Effector memory CD4-positive, alpha-beta T cell (primary cell): ENCODE data around the gene ARF3.
A peak's percentile ranks its signal among the peaks of the same experiment; 100 is the strongest.

ENCODE experiments used
- DNase-seq, 3 donors: peaks; one replicate each; pipeline ENCODE4 v3.0.0-alpha.2; 2020
- H3K27ac ChIP-seq: 2 replicates; pipeline ENCODE4 v1.7.0; 2013; ENCODE audit warnings: mild to moderate bottlenecking, low read length, moderate library complexity; ENCODE audit not compliant: insufficient read depth, poor library complexity, severe bottlenecking
- H3K27me3 ChIP-seq: replicated peaks from 2 replicates; pipeline ENCODE4 v1.7.0; 2013; ENCODE audit warnings: mild to moderate bottlenecking, low read length; ENCODE audit not compliant: insufficient read depth, control insufficient read depth, poor library complexity, severe bottlenecking
- H3K36me3 ChIP-seq: 2 replicates; pipeline ENCODE4 v1.7.0; 2013; ENCODE audit warnings: mild to moderate bottlenecking, low read length, moderate library complexity; ENCODE audit not compliant: control insufficient read depth, insufficient read depth
- H3K4me1 ChIP-seq: 2 replicates; pipeline ENCODE4 v1.7.0; 2013; ENCODE audit warnings: low read length, mild to moderate bottlenecking; ENCODE audit not compliant: control insufficient read depth, insufficient read depth, poor library complexity, severe bottlenecking
- H3K4me3 ChIP-seq: 2 replicates; pipeline ENCODE4 v1.7.0; 2013; ENCODE audit warnings: low read length, low read depth, mild to moderate bottlenecking; ENCODE audit not compliant: insufficient read depth, poor library complexity, severe bottlenecking
- H3K9me3 ChIP-seq: 2 replicates; pipeline ENCODE4 v1.7.0; 2013; ENCODE audit warnings: mild to moderate bottlenecking, low read length, moderate library complexity; ENCODE audit not compliant: control insufficient read depth

The ARF3 gene

DNA sequence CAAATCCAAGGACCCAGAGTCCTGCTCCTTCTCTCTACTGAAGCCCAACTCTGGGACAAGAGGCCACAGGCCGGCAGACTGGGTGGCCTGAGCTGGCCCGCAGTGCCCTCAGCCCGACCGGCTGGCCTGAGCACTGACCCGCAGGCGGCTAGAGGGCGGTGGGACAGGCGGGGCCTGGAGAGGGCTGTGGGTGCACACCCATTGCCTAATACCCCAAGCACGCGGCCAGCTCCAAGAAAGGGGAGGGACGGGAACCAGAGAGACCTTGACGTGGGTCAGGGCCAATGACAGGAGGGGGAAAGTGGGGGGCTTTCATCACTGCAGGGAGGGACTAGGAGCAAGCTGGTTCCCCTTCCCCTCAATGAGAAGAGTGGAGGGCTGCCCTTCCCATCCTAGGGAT, 16.2 kb upstream of the ARF3 start:
- Histone ChIP-seq H3K9me3 (no peaks in the 10 kb centered on the region), H3K36me3 (no peaks in the 10 kb centered on the region), H3K4me1 (peaks cover 45% of the 10 kb centered on the region), H3K4me3 (no peak overlapping the region), H3K27ac (no peak overlapping the region), H3K27me3 (peaks cover 37% of the 10 kb centered on the region)
- DNase-seq, result no peak

DNA sequence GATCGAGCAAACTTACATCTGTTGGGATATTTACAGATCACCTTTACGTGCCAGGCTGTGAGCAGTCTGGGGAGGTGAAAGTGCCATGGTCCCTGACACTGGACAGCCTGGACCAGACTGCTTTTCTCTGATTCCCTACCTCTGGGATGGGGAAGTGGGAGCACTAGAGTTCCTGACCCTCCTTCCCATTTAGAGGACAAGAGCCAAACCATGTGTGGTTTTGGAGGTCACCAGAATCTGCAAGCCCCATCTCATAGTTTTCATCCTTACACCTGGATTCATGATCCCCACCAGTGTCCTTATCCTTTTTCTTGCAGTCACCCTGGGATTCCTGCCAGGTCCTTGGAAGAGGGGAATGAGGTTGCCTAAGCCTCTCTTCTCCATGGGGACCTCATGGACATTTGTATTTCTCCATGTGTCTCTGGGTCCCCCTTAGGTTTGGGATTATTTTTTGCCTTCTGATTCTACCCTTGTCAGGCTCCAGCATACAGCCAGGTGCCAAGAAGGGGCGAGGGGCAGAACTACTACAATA, 15.7 kb upstream of the ARF3 start:
- Histone ChIP-seq H3K4me1 (peaks cover 40% of the 10 kb centered on the region), H3K27me3 (peaks cover 36% of the 10 kb centered on the region), H3K27ac (no peak overlapping the region), H3K9me3 (no peaks in the 10 kb centered on the region), H3K36me3 (no peaks in the 10 kb centered on the region), H3K4me3 (no peak overlapping the region)
- DNase-seq, result no peak

DNA sequence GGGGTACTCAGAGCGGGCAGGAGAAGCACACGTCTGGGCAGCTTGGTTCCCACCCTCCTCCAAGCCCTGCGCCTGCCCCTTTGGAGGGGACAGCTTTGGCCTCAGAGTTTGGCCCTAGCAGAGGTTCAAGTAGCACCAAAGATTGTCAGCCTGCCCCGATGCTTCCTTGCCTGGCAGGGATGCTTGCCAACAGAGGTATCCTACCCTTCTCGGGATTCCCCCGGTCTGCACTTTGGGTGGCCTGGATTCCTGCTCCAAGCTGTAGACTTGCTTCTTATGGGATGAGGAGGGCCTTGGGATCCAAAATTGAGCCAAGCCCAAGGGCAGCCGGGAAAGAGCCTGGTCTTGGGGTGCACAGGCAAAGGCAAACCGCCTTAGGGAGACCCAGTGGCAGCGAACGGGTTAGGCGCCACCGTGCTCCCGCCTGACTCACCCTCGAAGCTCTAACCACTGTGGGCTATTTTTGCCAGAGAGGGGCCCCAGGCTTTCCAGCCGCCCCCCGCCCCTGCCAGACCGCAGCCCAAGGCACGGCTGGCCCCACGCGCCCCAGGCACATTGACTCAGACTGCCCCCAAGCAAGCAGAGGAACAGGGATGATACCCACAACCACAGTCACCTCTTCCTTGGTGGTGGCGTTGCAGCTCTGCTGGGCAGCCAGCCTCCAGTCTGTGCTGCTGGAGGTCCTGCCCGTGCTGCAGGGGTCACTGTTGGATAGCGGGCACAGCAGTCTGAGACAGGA, 15.1 kb upstream of the ARF3 start:
- H3K36me3 ChIP-seq, result no peaks in the 10 kb centered on the region
- no peak overlapping the region for H3K4me3 ChIP-seq
- H3K4me1 ChIP-seq, result peaks cover 36% of the 10 kb centered on the region
- no peak overlapping the region for H3K27ac ChIP-seq
- no peaks in the 10 kb centered on the region for H3K9me3 ChIP-seq
- DNase-seq, result no peak
- H3K27me3 ChIP-seq, result peaks cover 36% of the 10 kb centered on the region

DNA sequence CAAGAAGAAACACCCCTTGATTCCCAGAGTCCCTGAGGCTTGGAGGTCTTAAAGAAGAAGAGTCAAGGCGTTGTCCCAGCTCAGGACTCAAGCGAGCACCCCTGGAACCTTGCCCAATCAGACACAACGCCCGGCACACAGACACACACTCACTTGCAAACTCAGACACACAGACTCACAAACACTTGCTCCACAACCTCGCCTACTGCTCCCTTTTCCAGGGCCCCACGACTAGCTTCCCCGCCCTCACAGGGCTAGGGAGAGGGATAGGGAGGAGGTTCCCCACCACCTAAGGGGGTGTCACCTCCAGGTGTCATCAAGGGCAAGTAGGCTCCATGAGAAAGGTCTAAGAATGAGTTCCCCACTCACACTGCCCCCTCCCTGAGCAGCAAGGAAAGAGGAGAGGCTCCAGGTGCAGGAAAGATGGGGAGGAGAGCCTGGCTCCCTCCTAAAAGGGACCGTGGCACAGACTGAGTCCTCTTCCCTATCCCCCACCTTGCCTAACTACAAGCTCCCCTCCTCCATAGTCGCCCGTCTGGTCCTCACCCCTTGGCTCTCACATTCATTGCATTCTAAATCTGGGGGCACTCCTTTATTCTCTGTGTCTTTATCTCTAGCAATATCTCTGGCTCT, 13.5 kb upstream of the ARF3 start:
- DNase-seq, result no peak
- Histone ChIP-seq H3K27me3 (peaks cover 36% of the 10 kb centered on the region), H3K4me3 (peak overlapping the region; percentile 8)

DNA sequence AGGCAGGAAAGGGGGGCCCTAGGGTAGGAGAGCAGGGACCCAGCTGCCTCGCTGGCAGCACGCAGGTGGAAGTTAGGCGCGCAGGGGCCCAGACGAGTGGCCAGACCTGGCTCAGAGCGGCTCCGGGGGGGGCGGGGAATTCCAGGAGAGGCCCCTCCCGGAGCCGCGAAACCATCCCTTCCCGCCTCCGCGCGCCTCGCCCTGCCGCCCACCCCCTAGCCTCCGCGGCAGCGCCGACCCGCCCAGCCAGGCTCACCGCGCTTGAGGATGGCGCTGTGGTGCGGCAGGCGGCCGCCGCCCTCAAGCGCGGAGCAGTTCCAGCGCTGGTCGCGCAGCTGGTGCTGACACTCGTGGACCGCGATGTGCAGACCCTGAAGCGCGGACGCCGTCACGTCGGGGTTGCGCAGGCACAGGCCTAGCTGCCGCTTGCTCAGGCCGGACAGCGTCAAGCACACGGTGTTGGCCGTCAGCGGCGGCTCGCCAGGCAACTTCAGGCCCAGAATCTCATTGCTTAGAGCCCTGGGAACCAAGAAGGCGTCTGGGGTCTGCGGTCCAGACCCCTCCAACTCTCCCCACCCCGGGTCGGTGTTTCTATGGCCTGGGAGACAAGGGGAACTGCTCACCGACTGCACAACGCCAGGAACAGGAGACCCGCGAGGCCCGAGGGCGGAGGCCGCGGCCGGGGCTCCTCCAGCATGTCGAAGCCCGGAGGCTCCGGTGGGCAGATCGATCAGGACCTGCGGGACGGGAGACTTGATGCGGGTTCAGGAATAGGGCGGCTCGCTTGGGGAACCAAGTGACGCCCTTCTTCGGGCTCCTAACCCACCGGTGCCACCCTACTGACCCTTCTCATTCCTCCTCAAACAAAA, 12.8 kb upstream of the ARF3 start:
- Histone ChIP-seq H3K9me3 (no peaks in the 10 kb centered on the region), H3K4me1 (peaks cover 36% of the 10 kb centered on the region), H3K4me3 (peak overlapping the region; percentile 39), H3K27ac (no peak overlapping the region), H3K27me3 (peaks cover 36% of the 10 kb centered on the region), H3K36me3 (no peaks in the 10 kb centered on the region)
- DNase-seq, result peak; percentile 24 to 35 (median 30)

More for the DNA sequence above, 13.5 kb upstream of the ARF3 start:
- peaks cover 36% of the 10 kb centered on the region for H3K4me1 ChIP-seq
- H3K9me3 ChIP-seq, result no peaks in the 10 kb centered on the region
- H3K27ac ChIP-seq, result no peak overlapping the region
- no peaks in the 10 kb centered on the region for H3K36me3 ChIP-seq

DNA sequence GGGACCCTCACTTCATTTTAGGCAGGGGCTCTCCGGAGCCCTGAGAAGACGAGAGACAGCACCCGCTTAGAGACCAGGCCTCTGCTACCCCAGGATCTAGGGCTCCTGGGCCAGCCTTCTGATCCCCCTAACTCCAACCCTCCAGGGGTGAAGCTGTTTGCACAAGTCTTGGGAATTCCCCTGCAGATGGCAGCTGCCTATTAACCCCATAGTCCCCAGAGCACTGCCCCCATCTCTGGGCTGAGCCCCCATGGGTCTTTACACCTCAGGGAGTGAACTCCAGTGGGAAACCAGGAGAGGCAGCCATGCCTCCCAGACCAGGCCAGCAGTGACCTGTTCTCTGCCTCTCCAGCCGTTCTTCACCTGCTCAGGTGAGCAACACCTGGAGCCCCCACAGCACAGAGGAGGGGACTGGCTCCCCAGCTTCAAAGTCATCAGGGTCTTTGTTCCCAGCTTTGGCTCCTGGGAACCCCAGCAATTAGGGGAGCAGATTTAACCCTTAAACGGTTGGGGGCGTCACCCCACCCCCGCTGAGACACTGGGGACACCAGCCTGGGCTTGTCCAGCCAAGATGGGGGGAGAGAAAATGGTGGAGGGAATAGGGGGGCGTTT, 12.0 kb upstream of the ARF3 start:
- Histone ChIP-seq H3K9me3 (no peaks in the 10 kb centered on the region), H3K4me1 (peaks cover 36% of the 10 kb centered on the region), H3K27ac (no peak overlapping the region), H3K27me3 (peaks cover 34% of the 10 kb centered on the region), H3K4me3 (peak overlapping the region; percentile 39), H3K36me3 (no peaks in the 10 kb centered on the region)
- DNase-seq, result no peak

DNA sequence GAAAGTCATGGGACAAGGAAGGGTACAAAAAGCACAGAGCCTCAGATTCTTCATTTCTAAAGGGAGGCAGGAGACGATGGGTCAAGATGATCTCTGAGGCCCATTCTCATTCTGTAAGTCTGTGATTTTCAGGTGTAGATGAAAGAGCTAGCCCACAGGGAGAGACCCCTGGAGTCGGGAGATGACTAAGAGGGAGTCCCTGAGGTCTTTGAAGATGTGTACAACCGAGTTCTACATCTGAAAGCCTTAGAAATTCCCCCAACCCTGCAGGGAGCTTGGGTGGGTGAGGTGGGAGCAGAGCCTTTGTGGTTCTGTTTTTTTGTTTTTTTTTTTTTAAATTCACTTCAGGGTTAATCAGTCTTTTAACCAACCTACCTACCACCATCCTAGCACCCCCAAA, 11.2 kb upstream of the ARF3 start:
- H3K36me3 ChIP-seq, result no peaks in the 10 kb centered on the region
- peaks cover 26% of the 10 kb centered on the region for H3K27me3 ChIP-seq
- no peaks in the 10 kb centered on the region for H3K9me3 ChIP-seq
- peaks cover 36% of the 10 kb centered on the region for H3K4me1 ChIP-seq
- no peak for DNase-seq
- no peak overlapping the region for H3K27ac ChIP-seq
- H3K4me3 ChIP-seq, result no peak overlapping the region

DNA sequence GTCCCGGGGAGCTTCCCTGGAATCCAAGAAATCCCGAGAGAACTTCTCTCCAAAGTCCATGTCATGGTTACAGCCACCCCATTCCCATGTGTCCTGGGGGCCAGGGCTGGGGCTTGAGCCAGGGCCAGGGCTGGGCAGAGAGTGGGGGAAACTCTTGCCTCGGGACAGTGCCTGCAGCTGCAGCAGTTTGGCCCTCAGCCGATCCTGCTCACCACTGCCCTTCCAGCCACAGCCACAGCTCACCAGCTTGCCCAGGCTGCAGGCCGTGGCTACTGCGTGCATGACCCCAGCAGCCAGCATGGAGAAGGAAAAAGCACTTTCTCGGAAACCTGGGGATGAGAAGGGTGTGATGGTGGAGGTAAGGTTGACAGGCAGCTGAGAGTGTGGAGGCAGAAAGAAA, 10.7 kb upstream of the ARF3 start:
- no peaks in the 10 kb centered on the region for H3K9me3 ChIP-seq
- no peak for DNase-seq
- no peak overlapping the region for H3K4me3 ChIP-seq
- H3K36me3 ChIP-seq, result no peaks in the 10 kb centered on the region
- H3K27ac ChIP-seq, result no peak overlapping the region
- H3K4me1 ChIP-seq, result peaks cover 36% of the 10 kb centered on the region
- peaks cover 22% of the 10 kb centered on the region for H3K27me3 ChIP-seq

DNA sequence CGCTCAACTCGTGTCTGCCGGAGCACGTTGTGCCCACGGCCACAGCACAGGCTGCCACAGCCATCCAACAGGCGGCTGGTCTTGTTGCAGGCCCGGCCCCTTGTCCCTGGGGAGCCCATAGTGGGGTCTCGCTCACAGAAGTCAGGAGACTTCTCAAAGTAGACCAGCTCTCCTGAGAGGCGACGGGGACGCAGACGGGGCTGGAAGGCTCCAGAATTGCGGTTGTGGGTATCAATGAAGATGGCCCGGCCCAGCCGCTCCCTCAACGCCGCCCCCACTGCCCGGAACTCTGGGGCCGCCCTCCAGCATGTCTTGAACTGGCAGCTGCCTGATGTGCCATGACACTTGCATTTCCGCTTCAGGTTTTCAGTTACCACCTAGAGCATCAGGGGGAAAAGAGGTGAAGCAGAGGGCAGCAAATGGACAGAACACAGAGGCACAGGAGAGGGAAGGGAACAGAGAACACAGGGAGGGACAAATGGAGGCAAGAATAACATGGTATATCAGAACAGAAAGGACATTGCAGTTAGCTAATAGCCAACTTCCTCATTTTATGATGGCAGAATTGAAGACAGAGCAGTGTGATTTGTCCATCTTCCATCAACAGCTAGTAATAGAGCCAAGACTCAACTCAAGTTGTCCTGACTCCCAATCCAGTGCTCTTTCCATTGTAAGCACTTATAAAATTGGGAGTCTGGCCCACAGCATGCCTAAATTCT, 9.0 kb upstream of the ARF3 start:
- H3K27ac ChIP-seq, result no peak overlapping the region
- H3K4me3 ChIP-seq, result no peak overlapping the region
- DNase-seq, result no peak
- peaks cover 24% of the 10 kb centered on the region for H3K4me1 ChIP-seq
- peaks cover 7% of the 10 kb centered on the region for H3K27me3 ChIP-seq
- H3K36me3 ChIP-seq, result no peaks in the 10 kb centered on the region
- H3K9me3 ChIP-seq, result no peaks in the 10 kb centered on the region
